GM12872 (cell line): ENCODE data around the gene CKM.

Experiments
- CTCF ChIP-seq: IDR thresholded peaks from 3 replicates; pipeline ENCODE4 v1.5.1; 2011; ENCODE audit warnings: low read depth, mild to moderate bottlenecking, low read length, moderate library complexity; ENCODE audit not compliant: insufficient read depth

Gene CKM

GRCh38 chr19:45340899-45341453, 18.3 kb upstream of the CKM start:
- TF ChIP-seq CTCF, result no peak

- TF ChIP-seq CTCF, result no peak
These were observed 17.7 kb upstream of the CKM start, which contains the start of gene KLC3 for GRCh38 chr19:45340232-45340898. KLC3 (plus strand) TSS chr19:45340750; CDS start chr19:45345542, 4,792 bp downstream.

- TF ChIP-seq CTCF, result no peak
These were observed 17.0 kb upstream of the CKM start for GRCh38 chr19:45339629-45340028.

- TF ChIP-seq CTCF, result no peak
These were observed 14.1 kb upstream of the CKM start for GRCh38 chr19:45336696-45337251.

- TF ChIP-seq CTCF, result no peak
These were observed 11.1 kb upstream of the CKM start for GRCh38 chr19:45333609-45334303.

- no peak for TF ChIP-seq CTCF
These were observed 8.7 kb upstream of the CKM start for GRCh38 chr19:45331411-45331810.

GRCh38 chr19:45327404-45328143, 4.9 kb upstream of the CKM start:
- no peak for TF ChIP-seq CTCF
